Measurements from ENCODE around the gene FAM199X. TPM values are rescaled to one million over a fixed set of nuclear protein-coding genes. Genes with fewer than 3 reads are reported as not detected.

Gene FAM199X
- total and polyA plus RNA-seq, 2 experiments from 2014 or later: 11.0 to 18.7 TPM

DNA sequence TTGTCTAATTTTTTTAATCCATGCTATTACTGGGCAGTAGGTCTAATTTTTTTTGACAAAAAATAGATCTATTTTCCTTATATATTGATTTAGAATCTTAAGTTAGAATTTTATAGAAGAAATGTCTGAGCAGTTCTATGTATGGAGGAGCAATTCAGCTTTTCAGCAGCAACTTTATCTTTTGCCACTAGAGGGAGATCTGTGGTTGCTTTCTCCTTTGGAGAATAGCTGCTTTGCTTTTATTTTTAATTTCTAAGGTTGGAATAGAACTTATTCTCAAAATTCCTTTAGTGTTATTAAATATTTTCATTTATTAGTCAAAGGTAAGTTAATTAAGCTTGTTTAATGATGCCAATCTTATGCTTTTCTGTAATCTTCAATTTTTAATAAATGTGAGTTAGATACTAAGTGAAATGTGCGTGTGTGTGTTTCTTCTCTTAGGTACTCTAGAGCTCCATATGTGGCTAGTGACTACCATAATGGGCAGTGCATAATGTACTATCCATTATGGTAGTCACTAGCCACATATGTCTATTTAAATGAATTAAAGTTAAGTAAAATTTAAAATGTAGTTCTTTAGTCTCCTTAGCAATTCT lies 29.3 kb downstream of the FAM199X start:
- H3K27ac Mint-ChIP-seq: no peak overlapping the region
- TF ChIP-seq, protein P1, sequence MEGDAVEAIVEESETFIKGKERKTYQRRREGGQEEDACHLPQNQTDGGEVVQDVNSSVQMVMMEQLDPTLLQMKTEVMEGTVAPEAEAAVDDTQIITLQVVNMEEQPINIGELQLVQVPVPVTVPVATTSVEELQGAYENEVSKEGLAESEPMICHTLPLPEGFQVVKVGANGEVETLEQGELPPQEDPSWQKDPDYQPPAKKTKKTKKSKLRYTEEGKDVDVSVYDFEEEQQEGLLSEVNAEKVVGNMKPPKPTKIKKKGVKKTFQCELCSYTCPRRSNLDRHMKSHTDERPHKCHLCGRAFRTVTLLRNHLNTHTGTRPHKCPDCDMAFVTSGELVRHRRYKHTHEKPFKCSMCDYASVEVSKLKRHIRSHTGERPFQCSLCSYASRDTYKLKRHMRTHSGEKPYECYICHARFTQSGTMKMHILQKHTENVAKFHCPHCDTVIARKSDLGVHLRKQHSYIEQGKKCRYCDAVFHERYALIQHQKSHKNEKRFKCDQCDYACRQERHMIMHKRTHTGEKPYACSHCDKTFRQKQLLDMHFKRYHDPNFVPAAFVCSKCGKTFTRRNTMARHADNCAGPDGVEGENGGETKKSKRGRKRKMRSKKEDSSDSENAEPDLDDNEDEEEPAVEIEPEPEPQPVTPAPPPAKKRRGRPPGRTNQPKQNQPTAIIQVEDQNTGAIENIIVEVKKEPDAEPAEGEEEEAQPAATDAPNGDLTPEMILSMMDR (conservative IDR thresholded peaks at IDR 0.05; ENCODE audit: low read depth in 2 of 2): peak; percentile 54 to 68
- TF ChIP-seq, protein P2, sequence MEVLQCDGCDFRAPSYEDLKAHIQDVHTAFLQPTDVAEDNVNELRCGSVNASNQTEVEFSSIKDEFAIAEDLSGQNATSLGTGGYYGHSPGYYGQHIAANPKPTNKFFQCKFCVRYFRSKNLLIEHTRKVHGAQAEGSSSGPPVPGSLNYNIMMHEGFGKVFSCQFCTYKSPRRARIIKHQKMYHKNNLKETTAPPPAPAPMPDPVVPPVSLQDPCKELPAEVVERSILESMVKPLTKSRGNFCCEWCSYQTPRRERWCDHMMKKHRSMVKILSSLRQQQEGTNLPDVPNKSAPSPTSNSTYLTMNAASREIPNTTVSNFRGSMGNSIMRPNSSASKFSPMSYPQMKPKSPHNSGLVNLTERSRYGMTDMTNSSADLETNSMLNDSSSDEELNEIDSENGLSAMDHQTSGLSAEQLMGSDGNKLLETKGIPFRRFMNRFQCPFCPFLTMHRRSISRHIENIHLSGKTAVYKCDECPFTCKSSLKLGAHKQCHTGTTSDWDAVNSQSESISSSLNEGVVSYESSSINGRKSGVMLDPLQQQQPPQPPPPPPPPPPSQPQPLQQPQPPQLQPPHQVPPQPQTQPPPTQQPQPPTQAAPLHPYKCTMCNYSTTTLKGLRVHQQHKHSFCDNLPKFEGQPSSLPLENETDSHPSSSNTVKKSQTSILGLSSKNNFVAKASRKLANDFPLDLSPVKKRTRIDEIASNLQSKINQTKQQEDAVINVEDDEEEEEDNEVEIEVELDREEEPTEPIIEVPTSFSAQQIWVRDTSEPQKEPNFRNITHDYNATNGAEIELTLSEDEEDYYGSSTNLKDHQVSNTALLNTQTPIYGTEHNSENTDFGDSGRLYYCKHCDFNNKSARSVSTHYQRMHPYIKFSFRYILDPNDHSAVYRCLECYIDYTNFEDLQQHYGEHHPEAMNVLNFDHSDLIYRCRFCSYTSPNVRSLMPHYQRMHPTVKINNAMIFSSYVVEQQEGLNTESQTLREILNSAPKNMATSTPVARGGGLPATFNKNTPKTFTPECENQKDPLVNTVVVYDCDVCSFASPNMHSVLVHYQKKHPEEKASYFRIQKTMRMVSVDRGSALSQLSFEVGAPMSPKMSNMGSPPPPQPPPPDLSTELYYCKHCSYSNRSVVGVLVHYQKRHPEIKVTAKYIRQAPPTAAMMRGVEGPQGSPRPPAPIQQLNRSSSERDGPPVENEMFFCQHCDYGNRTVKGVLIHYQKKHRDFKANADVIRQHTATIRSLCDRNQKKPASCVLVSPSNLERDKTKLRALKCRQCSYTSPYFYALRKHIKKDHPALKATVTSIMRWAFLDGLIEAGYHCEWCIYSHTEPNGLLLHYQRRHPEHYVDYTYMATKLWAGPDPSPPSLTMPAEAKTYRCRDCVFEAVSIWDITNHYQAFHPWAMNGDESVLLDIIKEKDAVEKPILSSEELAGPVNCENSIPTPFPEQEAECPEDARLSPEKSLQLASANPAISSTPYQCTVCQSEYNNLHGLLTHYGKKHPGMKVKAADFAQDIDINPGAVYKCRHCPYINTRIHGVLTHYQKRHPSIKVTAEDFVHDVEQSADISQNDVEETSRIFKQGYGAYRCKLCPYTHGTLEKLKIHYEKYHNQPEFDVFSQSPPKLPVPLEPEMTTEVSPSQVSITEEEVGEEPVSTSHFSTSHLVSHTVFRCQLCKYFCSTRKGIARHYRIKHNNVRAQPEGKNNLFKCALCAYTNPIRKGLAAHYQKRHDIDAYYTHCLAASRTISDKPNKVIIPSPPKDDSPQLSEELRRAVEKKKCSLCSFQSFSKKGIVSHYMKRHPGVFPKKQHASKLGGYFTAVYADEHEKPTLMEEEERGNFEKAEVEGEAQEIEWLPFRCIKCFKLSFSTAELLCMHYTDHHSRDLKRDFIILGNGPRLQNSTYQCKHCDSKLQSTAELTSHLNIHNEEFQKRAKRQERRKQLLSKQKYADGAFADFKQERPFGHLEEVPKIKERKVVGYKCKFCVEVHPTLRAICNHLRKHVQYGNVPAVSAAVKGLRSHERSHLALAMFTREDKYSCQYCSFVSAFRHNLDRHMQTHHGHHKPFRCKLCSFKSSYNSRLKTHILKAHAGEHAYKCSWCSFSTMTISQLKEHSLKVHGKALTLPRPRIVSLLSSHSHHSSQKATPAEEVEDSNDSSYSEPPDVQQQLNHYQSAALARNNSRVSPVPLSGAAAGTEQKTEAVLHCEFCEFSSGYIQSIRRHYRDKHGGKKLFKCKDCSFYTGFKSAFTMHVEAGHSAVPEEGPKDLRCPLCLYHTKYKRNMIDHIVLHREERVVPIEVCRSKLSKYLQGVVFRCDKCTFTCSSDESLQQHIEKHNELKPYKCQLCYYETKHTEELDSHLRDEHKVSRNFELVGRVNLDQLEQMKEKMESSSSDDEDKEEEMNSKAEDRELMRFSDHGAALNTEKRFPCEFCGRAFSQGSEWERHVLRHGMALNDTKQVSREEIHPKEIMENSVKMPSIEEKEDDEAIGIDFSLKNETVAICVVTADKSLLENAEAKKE (CRISPR knock-in tag; IDR thresholded peaks at IDR 0.05): no peak
- 0 out of 3 replicates have a peak, but pooled peaks cover 2% of the 10 kb centered on the region for H3K36me3 Mint-ChIP-seq (ENCODE audit: low read depth)
- no peaks in the 10 kb centered on the region for H4K20me1 ChIP-seq (replicated peaks; ENCODE audit: insufficient read depth)
- H3K27me3 ChIP-seq (ENCODE audit: insufficient read depth): no peaks in the 10 kb centered on the region
- DNase-seq (ENCODE audit: low spot score) (peak; percentile 44), ATAC-seq (no peak)
- no peaks in the 10 kb centered on the region for H3K9me2 ChIP-seq (ENCODE audit: insufficient read depth)
- H3K79me2 ChIP-seq (replicated peaks; ENCODE audit: insufficient read depth): no peaks in the 10 kb centered on the region
- H3K9me3 Mint-ChIP-seq: no peaks in the 10 kb centered on the region
- H3F3A ChIP-seq (replicated peaks; ENCODE audit: low read depth): no peaks in the 10 kb centered on the region
- no peaks in the 10 kb centered on the region for H3K4me1 ChIP-seq (ENCODE audit: insufficient read depth)
- H3K4me3 Mint-ChIP-seq: no peak overlapping the region
- H3K27me3 Mint-ChIP-seq (ENCODE audit: insufficient read depth, low read depth, poor library complexity): no peaks in the 10 kb centered on the region
- H3K27ac ChIP-seq (ENCODE audit: low read depth): no peak overlapping the region
- H2AFZ ChIP-seq: no peak overlapping the region
- H3K36me3 ChIP-seq (ENCODE audit: insufficient read depth): no peaks in the 10 kb centered on the region
- H3K4me3 ChIP-seq: no peak overlapping the region
- H3K4me1 Mint-ChIP-seq: no peaks in the 10 kb centered on the region
- H3K4me2 ChIP-seq: no peak overlapping the region

DNA sequence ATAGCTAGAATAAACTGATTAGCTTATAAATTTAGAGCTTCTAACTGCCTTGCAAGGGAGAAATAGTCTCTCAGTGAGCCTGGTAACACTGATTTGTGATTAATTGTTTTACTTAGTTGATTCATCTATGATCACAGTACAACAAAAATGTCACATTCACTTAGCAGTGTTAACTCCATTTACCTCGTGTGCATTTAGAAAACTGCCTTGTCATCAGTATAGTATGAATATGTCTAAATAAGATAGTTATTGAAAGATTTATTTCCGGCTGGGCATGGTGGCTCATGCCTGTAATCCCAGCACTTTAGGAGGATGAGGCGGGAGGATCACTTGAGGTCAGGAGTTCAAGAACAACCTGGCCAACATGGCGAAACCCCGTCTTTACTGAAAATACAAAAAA lies 39.3 kb downstream of the FAM199X start:
- peaks cover 2% of the 10 kb centered on the region for H3K27me3 Mint-ChIP-seq (ENCODE audit: insufficient read depth, low read depth, poor library complexity)
- no peaks in the 10 kb centered on the region for H3K9me3 Mint-ChIP-seq
- H3K27ac Mint-ChIP-seq: no peak overlapping the region
- Histone ChIP-seq H3K4me1 (ENCODE audit: insufficient read depth) (no peaks in the 10 kb centered on the region), H3K36me3 (ENCODE audit: insufficient read depth) (no peaks in the 10 kb centered on the region), H3K4me3 (no peak overlapping the region), H3K9me2 (ENCODE audit: insufficient read depth) (no peaks in the 10 kb centered on the region), H2AFZ (no peak overlapping the region), H3K27ac (ENCODE audit: low read depth) (no peak overlapping the region), H3K4me2 (no peak overlapping the region), H3K79me2 (replicated peaks; ENCODE audit: insufficient read depth) (no peaks in the 10 kb centered on the region), H3K27me3 (ENCODE audit: insufficient read depth) (no peaks in the 10 kb centered on the region), H3F3A (replicated peaks; ENCODE audit: low read depth) (no peaks in the 10 kb centered on the region), H4K20me1 (replicated peaks; ENCODE audit: insufficient read depth) (no peaks in the 10 kb centered on the region)
- no peak for DNase-seq (ENCODE audit: low spot score)
- ATAC-seq: no peak
- H3K4me1 Mint-ChIP-seq: no peaks in the 10 kb centered on the region
- H3K36me3 Mint-ChIP-seq (ENCODE audit: low read depth): no peaks in the 10 kb centered on the region
- H3K4me3 Mint-ChIP-seq: no peak overlapping the region
- no peak for TF ChIP-seq EZH2 (IDR thresholded peaks at IDR 0.05; ENCODE audit: low read depth, unreplicated experiment)
- TF ChIP-seq, protein P2 (CRISPR knock-in tag; IDR thresholded peaks at IDR 0.05): no peak

Data from GM23338 (cell line).